HG02798 (cell line): ENCODE results near the gene ARMC6.
"Not testable (repeated sequence)": the region's sequence is repeated elsewhere in the genome, so short reads cannot be mapped to it uniquely, and the experiment has no call there.

Source experiments
- ATAC-seq: cut with Tn5 transposase; IDR thresholded peaks from one replicate; pipeline ENCODE4 v1.9.1; 2021; ENCODE audit warnings: mild to moderate bottlenecking; ENCODE audit not compliant: unreplicated experiment, poor library complexity

ARMC6 gene

DNA sequence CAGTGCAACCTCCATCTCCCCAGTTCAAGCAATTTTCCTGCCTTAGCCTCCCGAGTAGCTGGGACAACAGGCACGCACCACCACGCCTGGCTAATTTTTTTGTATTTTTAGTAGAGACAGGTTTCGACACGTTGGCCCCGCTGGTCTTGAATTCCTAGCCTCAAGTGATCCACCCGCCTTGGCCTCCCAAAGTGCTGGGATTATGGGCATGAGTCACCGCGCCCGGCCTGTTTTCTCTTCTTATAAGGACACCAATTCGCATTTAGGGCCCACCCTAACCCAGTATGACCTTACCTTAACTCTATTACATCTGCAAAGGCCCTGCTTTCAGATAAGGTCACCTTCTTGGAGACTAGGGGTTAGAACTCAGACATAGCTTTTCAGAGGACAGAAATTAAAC, 69.8 kb downstream of the ARMC6 start:
- no peak for ATAC-seq

DNA sequence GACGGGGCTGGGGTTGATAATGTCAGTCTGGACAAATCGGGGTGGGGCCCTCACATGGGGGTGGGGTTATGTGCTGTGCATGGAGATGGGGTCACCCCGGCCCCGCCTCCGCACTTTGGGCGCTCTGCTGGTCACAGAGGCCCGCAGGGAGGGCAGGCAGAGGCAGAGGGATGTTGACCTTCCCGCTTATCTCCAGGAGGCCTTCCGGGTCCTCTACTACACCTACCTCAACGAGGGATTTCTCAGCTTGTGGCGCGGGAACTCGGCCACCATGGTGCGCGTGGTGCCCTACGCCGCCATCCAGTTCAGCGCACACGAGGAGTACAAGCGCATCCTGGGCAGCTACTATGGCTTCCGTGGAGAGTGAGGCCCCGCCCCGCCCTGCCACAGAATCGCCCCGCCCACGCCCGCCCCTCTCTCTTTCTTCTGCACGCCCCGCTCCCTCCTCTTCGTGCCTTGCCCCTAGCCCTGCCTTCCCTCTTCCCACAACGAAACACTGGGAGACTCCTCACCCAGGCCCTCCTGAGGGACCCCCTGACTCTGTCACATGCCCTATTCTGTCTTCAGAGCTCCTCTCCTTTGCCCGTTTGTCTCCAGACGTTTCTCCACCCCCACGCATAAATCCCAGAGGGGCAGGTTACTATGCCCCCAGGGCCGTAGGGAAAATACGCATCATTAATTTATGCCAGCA, 72.1 kb downstream of the ARMC6 start:
- no peak for ATAC-seq

DNA sequence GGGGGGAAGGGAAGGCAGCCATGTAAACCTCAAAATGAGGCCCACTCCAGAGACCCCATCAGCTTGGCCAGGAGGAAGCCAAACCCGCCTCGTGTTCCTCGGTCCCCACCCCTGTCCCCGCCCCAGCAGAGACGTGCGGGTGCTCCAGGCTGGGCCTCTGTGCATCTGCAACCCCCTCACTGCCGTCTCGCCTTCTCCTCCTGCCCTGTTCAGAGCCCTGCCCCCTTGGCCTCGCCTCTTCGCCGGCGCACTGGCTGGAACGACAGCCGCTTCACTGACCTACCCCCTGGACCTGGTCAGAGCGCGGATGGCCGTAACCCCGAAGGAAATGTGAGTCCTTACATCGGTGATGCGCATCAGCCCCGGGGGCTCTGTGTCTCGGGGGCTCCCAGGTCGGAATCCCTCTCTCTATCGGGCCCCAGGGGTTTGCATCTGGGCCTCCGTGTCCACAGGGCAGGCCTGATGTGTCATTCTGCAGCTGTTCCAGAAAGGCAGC, 72.7 kb downstream of the ARMC6 start:
- ATAC-seq = no peak

DNA sequence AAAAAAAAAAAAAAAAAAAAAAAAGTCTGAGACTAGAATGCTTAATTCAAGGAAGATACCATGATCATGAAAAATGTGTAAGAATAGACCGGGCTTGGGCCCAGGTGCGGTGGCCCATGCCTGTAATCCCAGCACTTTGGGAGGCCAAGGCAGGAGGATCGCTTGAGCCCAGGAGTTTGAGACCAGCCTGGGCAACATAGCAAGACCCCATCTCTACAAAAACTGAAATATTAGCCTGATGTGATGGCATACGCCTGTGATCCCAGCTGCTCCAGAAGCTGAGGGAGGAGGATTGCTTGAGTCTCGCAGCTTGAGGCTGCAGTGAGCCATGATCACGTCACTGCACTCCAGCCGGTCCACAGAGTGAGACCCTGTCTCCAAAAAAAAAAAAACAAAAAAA, 73.5 kb downstream of the ARMC6 start:
- not testable (repeated sequence) for ATAC-seq

DNA sequence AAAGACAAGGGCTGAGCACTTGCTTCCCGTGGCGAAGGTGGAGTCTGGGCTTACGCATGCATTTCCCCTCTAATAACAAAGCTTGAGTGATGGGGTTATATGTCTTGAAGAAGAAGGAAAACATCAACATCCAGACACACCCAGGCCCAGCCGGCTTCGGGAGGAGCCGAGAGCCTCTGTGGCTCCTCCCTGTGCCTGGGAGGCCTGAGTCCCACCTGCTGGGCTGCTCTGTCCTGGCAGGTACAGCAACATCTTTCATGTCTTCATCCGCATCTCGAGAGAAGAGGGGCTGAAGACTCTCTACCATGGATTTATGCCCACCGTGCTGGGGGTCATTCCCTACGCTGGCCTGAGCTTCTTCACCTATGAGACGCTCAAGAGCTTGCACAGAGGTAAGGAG, 74.3 kb downstream of the ARMC6 start:
- ATAC-seq = no peak
